PC-3 (cell line): Measurements from ENCODE around the gene MORC3. TPM values are rescaled to one million over a fixed set of nuclear protein-coding genes. Genes with fewer than 3 reads are reported as not detected.
"Not testable (repeated sequence)": the region's sequence is repeated elsewhere in the genome, so short reads cannot be mapped to it uniquely, and the experiment has no call there.

Experiments
- ATAC-seq: fragments of 200-7000 bp; cut with Tn5 transposase; 2 replicates; pipeline ENCODE4 v1.9.1; 2020; ENCODE audit warnings: mild to moderate bottlenecking, moderate library complexity
- BruUV-seq: library from RNA; stranded (reverse); fragments of 400-500 nt; replicated peaks from 2 replicates; lab custom pipeline; 2021; lab: Mats Ljungman, UMichigan
- CTCF ChIA-PET: fragments of 300-600 bp; sonication (Branson Sonifier 250); formaldehyde crosslinking; loops from one replicate; lab custom pipeline; 2022; ENCODE audit warnings: antibody characterized with exemption; lab: Charles Lee
- POLR2A ChIA-PET: fragments of 300-600 bp; sonication (Branson Sonifier 250); formaldehyde crosslinking; loops from one replicate; lab custom pipeline; 2022; ENCODE audit warnings: antibody characterized with exemption; ENCODE audit not compliant: unreplicated experiment; lab: Charles Lee
- DNase-seq: peaks from one replicate; pipeline ENCODE4 v3.0.0-alpha.2; 2015
- H2AFZ ChIP-seq: fragments of 300-600 bp; sonication (generic); 2 replicates; pipeline ENCODE4 v1.6.0; 2016; ENCODE audit warnings: antibody characterized with exemption, low read length
- H3F3A ChIP-seq: fragments of 300-600 bp; sonication (generic); one replicate; pipeline ENCODE4 v1.6.0; 2017; ENCODE audit warnings: antibody characterized with exemption, low read length, control low read depth, mild to moderate bottlenecking; ENCODE audit not compliant: unreplicated experiment
- H3K27ac ChIP-seq: fragments of 300-600 bp; sonication (generic); 2 replicates; pipeline ENCODE4 v1.5.1; 2016; ENCODE audit warnings: mild to moderate bottlenecking, low read length
- H3K27me3 ChIP-seq: fragments of 300-600 bp; sonication (generic); 2 replicates; pipeline ENCODE4 v1.6.1; 2016; ENCODE audit warnings: low read length, mixed read lengths
- H3K36me3 ChIP-seq: fragments of 300-600 bp; sonication (generic); 2 replicates; pipeline ENCODE4 v1.6.1; 2016; ENCODE audit warnings: low read depth, mixed run types, low read length, mixed read lengths
- H3K4me1 ChIP-seq: fragments of 300-600 bp; sonication (generic); 2 replicates; pipeline ENCODE4 v1.5.1; 2016; ENCODE audit warnings: low read length; ENCODE audit not compliant: insufficient read depth
- H3K4me2 ChIP-seq: fragments of 300-600 bp; sonication (generic); 2 replicates; pipeline ENCODE4 v1.6.0; 2016; ENCODE audit warnings: low read length
- H3K4me3 ChIP-seq: fragments of 300-600 bp; sonication (generic); 2 replicates; pipeline ENCODE4 v1.5.1; 2016; ENCODE audit warnings: mild to moderate bottlenecking, low read length, mixed read lengths
- H3K79me2 ChIP-seq: fragments of 300-600 bp; sonication (generic); 2 replicates; pipeline ENCODE4 v1.6.1; 2017; ENCODE audit warnings: low read length, mixed read lengths
- H3K9ac ChIP-seq: fragments of 300-600 bp; sonication (generic); 2 replicates; pipeline ENCODE4 v1.6.0; 2016; ENCODE audit warnings: mild to moderate bottlenecking, low read length
- H3K9me2 ChIP-seq: fragments of 300-600 bp; sonication (generic); replicated peaks from 2 replicates; pipeline ENCODE4 v1.6.1; 2016; ENCODE audit warnings: mixed run types, low read length, mixed read lengths
- H3K9me3 ChIP-seq: fragments of 300-600 bp; sonication (generic); 2 replicates; pipeline ENCODE4 v1.6.1; 2016; ENCODE audit warnings: low read length, mixed read lengths
- H4K20me1 ChIP-seq: fragments of 300-600 bp; sonication (generic); 2 replicates; pipeline ENCODE4 v1.6.1; 2016; ENCODE audit warnings: low read length, mixed read lengths
- CTCF ChIP-seq: fragments of 300-600 bp; sonication (generic); conservative IDR thresholded peaks from 2 replicates; pipeline ENCODE4 v1.5.1; 2017; ENCODE audit warnings: antibody characterized with exemption, low read depth, mild to moderate bottlenecking, low read length
- EZH2 ChIP-seq: fragments of 300-600 bp; sonication (generic); IDR thresholded peaks from one replicate; pipeline ENCODE4 v1.6.1; 2017; ENCODE audit warnings: antibody characterized with exemption, mild to moderate bottlenecking, low read length; ENCODE audit not compliant: unreplicated experiment
- EZH2phosphoT487 ChIP-seq: fragments of 300-600 bp; sonication (generic); IDR thresholded peaks from 2 replicates; pipeline ENCODE4 v1.6.1; 2018; ENCODE audit warnings: mild to moderate bottlenecking, antibody characterized with exemption, low read length, borderline replicate concordance
- intact Hi-C: fragments of 100-400 bp; cut with micrococcal nuclease; formaldehyde crosslinking; loops from 2 replicates; pipeline ENCODE4 v1.9.0; 2023
- total RNA-seq: library from RNA; depleted of rRNA; stranded (reverse); fragments of >200 nt; gene quantifications from 2 replicates; pipeline ENCODE4 v1.2.3, GENCODE V29; 2014

The MORC3 gene
- total RNA-seq, 1 experiment from 2014 or later: 23.0 TPM

GRCh38 chr21:36388835-36389234, 68.8 kb downstream of the MORC3 start:
- Histone ChIP-seq H3K27me3 (no peaks in the 10 kb centered on the region), H3K36me3 (0 out of 2 replicates have a peak, but pooled peaks cover 3% of the 10 kb centered on the region), H3K79me2 (peaks cover 16% of the 10 kb centered on the region), H3K4me1 (peaks cover 6% of the 10 kb centered on the region), H3K9ac (no peak overlapping the region), H2AFZ (no peak overlapping the region), H3K9me2 (no peaks in the 10 kb centered on the region), H3F3A (peaks cover 6% of the 10 kb centered on the region), H4K20me1 (no peaks in the 10 kb centered on the region), H3K27ac (no peak overlapping the region), H3K4me2 (no peak overlapping the region), H3K9me3 (no peaks in the 10 kb centered on the region), H3K4me3 (no peak overlapping the region)
- ATAC-seq (no peak), DNase-seq (no peak)
- intact Hi-C loops: no loop called here
- TF ChIP-seq EZH2phosphoT487 (no peak), CTCF (no peak), EZH2 (no peak)
- ChIA-PET CTCF (interaction anchor here (0.6 to 0.7 kb wide), 2 partner anchors 69 to 210 kb away, joined by 4 to 7 read pairs; partner anchors contain the start of gene MORC3), POLR2A (no interaction called here)
- no TSS peak for BruUV-seq

GRCh38 chr21:36391649-36392048, 71.7 kb downstream of the MORC3 start:
- H3K27ac ChIP-seq, ATAC-seq, H4K20me1 ChIP-seq, DNase-seq, H2AFZ ChIP-seq, H3K9me2 ChIP-seq, H3K9ac ChIP-seq, H3K27me3 ChIP-seq, H3K4me2 ChIP-seq, BruUV-seq, H3K4me1 ChIP-seq, POLR2A ChIA-PET, CTCF ChIA-PET, H3K4me3 ChIP-seq, H3K79me2 ChIP-seq, H3K9me3 ChIP-seq, H3F3A ChIP-seq, intact Hi-C loops: not testable (repeated sequence)
- H3K36me3 ChIP-seq: peaks cover 10% of the 10 kb centered on the region; the same call in 1 of the 2 replicates

- ChIA-PET POLR2A (no interaction called here), CTCF (no interaction called here)
- H2AFZ ChIP-seq: no peak overlapping the region
- no peaks in the 10 kb centered on the region for H3F3A ChIP-seq
- H3K9ac ChIP-seq: no peak overlapping the region
- BruUV-seq: no TSS peak
- ATAC-seq (no peak), DNase-seq (no peak)
- H3K27ac ChIP-seq: no peak overlapping the region
- no peaks in the 10 kb centered on the region for H3K9me3 ChIP-seq
- H3K79me2 ChIP-seq: no peaks in the 10 kb centered on the region
- no peak overlapping the region for H3K4me2 ChIP-seq
- no peaks in the 10 kb centered on the region for H3K9me2 ChIP-seq
- intact Hi-C loops: no loop called here
- TF ChIP-seq EZH2 (no peak), CTCF (no peak)
- no peaks in the 10 kb centered on the region for H3K4me1 ChIP-seq
- no peak overlapping the region for H3K4me3 ChIP-seq
- H3K36me3 ChIP-seq: peaks cover 19% of the 10 kb centered on the region; the same call in 1 of the 2 replicates
- no peaks in the 10 kb centered on the region for H4K20me1 ChIP-seq
- H3K27me3 ChIP-seq: no peaks in the 10 kb centered on the region
Measured at GRCh38 chr21:36395353-36396111, 75.5 kb downstream of the MORC3 start.
